H1 (cell line): ENCODE results near the gene URGCP. TPM values are rescaled to one million over a fixed set of nuclear protein-coding genes. Genes with fewer than 3 reads are reported as not detected.

Source experiments
- CTCF ChIA-PET: fragments of 300-600 bp; sonication (Branson Sonifier 250); formaldehyde crosslinking; loops from one replicate; lab custom pipeline; 2021; ENCODE audit not compliant: partially characterized antibody; lab: Charles Lee
- POLR2A ChIA-PET: fragments of 300-600 bp; sonication (Branson Sonifier 250); formaldehyde crosslinking; loops from one replicate; lab custom pipeline; 2021; ENCODE audit warnings: inconsistent platforms; ENCODE audit not compliant: partially characterized antibody; lab: Charles Lee
- DNase-seq, 2 experiments: peaks; one replicate each; pipeline versions ENCODE4 v3.0.0 to v3.0.0-alpha.2; 2010 to 2022; ENCODE audit warnings: low spot score in 2 of 2, low read depth in 1 of 2, mixed read lengths in 1 of 2
- FAIRE-seq: peaks from 2 replicates; lab custom pipeline; 2011; peaks lifted over from hg19 to GRCh38; lab: Jason Lieb, UNC
- H2AFZ ChIP-seq: 2 replicates; pipeline ENCODE4 v1.8.1; 2012; ENCODE audit warnings: low read length, inconsistent platforms
- H2AK5ac ChIP-seq: 2 replicates; pipeline ENCODE4 v1.6.1; 2013; ENCODE audit warnings: low read depth, low read length
- H2BK120ac ChIP-seq: replicated peaks from 2 replicates; pipeline ENCODE3; 2013; ENCODE audit warnings: low read depth, low read length, inconsistent platforms
- H2BK12ac ChIP-seq: 2 replicates; pipeline ENCODE4 v1.6.1; 2013; ENCODE audit warnings: low read depth, low read length
- H2BK15ac ChIP-seq: 2 replicates; pipeline ENCODE4 v1.6.1; 2013; ENCODE audit warnings: low read length
- H2BK20ac ChIP-seq: 2 replicates; pipeline ENCODE4 v1.6.1; 2013; ENCODE audit warnings: low read length
- H2BK5ac ChIP-seq: 2 replicates; pipeline ENCODE4 v1.6.1; 2013; ENCODE audit warnings: low read depth, low read length
- H3K14ac ChIP-seq: 2 replicates; pipeline ENCODE4 v1.6.1; 2013; ENCODE audit warnings: inconsistent platforms; ENCODE audit not compliant: insufficient read length
- H3K18ac ChIP-seq: 2 replicates; pipeline ENCODE4 v1.6.1; 2013; ENCODE audit warnings: low read length; ENCODE audit errors: extremely low read depth
- H3K23ac ChIP-seq: 2 replicates; pipeline ENCODE4 v1.6.1; 2013; ENCODE audit warnings: inconsistent platforms; ENCODE audit not compliant: insufficient read length
- H3K23me2 ChIP-seq: 2 replicates; pipeline ENCODE4 v1.6.1; 2013; ENCODE audit warnings: low read depth, low read length
- H3K27ac ChIP-seq: 2 replicates; pipeline ENCODE4 v1.6.1; 2011; ENCODE audit warnings: low read depth, low read length, inconsistent platforms
- H3K27me3 ChIP-seq, 4 experiments: replicated peaks in 1 of 4; 1 replicate in 1 of 4; 2 replicates in 3 of 4; pipeline versions ENCODE4 v1.6.1 to v1.8.1; 2011 to 2013; ENCODE audit warnings: low read length in 3 of 4, mild to moderate bottlenecking in 3 of 4, inconsistent platforms in 2 of 4, mixed read lengths in 2 of 4, moderate library complexity in 1 of 4; ENCODE audit not compliant: control insufficient read depth in 3 of 4, insufficient read depth in 3 of 4; ENCODE audit errors: extremely low read depth in 1 of 4
- H3K36me3 ChIP-seq, 4 experiments: 2 replicates each; pipeline versions ENCODE4 v1.6.1 to v1.8.1; 2011 to 2013; ENCODE audit warnings: mild to moderate bottlenecking in 4 of 4, low read length in 3 of 4, moderate library complexity in 2 of 4, control low read depth in 1 of 4, inconsistent platforms in 1 of 4; ENCODE audit not compliant: insufficient read depth in 4 of 4, control insufficient read depth in 2 of 4
- H3K4ac ChIP-seq: replicated peaks from 2 replicates; pipeline ENCODE3; 2013; ENCODE audit warnings: low read length, low read depth, mixed read lengths, inconsistent platforms; ENCODE audit not compliant: insufficient read length
- H3K4me1 ChIP-seq, 4 experiments: replicated peaks in 1 of 4; 1 replicate in 1 of 4; 2 replicates in 3 of 4; pipeline versions ENCODE4 v1.6.1 to v1.8.1; 2011 to 2013; ENCODE audit warnings: low read length in 3 of 4, inconsistent platforms in 2 of 4, mixed read lengths in 1 of 4; ENCODE audit not compliant: insufficient read depth in 4 of 4, control insufficient read depth in 3 of 4
- H3K4me2 ChIP-seq, 2 experiments: 2 replicates each; pipeline versions ENCODE4 v1.6.1 to v1.8.1; 2011 to 2013; ENCODE audit warnings: low read depth in 2 of 2, low read length in 2 of 2, control low read depth in 1 of 2, inconsistent platforms in 1 of 2, mild to moderate bottlenecking in 1 of 2; ENCODE audit not compliant: insufficient read depth in 1 of 2
- H3K4me3 ChIP-seq, 4 experiments: fragments of 200-600, 300-600 bp in 1 of 4; sonication (generic), shearing (Covaris generic), sonication (Bioruptor Twin) in 1 of 4; 2 replicates each; pipeline versions ENCODE4 v1.5.1 to v1.8.1; 2011 to 2016; ENCODE audit warnings: low read length in 4 of 4, low read depth in 3 of 4, control low read depth in 2 of 4, inconsistent platforms in 2 of 4, mild to moderate bottlenecking in 2 of 4, mixed read lengths in 1 of 4, moderate library complexity in 1 of 4; ENCODE audit not compliant: insufficient read depth in 2 of 4; ENCODE audit errors: extremely low read depth in 1 of 4
- H3K56ac ChIP-seq: replicated peaks from 2 replicates; pipeline ENCODE3; 2013; ENCODE audit warnings: low read depth, mild to moderate bottlenecking, mixed read lengths, low read length, inconsistent platforms; ENCODE audit not compliant: insufficient read length
- H3K79me1 ChIP-seq: 2 replicates; pipeline ENCODE4 v1.6.1; 2013; ENCODE audit warnings: low read depth, low read length, control low read depth
- H3K79me2 ChIP-seq, 2 experiments: 2 replicates each; pipeline versions ENCODE4 v1.6.1 to v1.8.1; 2012 to 2013; ENCODE audit warnings: low read length in 2 of 2, mild to moderate bottlenecking in 2 of 2, inconsistent platforms in 1 of 2; ENCODE audit not compliant: insufficient read depth in 2 of 2, control insufficient read depth in 1 of 2
- H3K9ac ChIP-seq, 4 experiments: replicated peaks in 1 of 4; 1 replicate in 1 of 4; 2 replicates in 3 of 4; pipeline versions ENCODE4 v1.6.1 to v1.8.1; 2011 to 2013; ENCODE audit warnings: low read depth in 3 of 4, low read length in 3 of 4, control low read depth in 2 of 4, mild to moderate bottlenecking in 2 of 4, moderate library complexity in 2 of 4, inconsistent platforms in 1 of 4; ENCODE audit errors: extremely low read depth in 1 of 4
- H3K9me3 ChIP-seq, 2 experiments: 2 replicates each; pipeline versions ENCODE4 v1.6.1 to v1.8.1; 2012 to 2013; ENCODE audit warnings: mild to moderate bottlenecking in 2 of 2, moderate library complexity in 2 of 2, control low read depth in 1 of 2, inconsistent platforms in 1 of 2, low read depth in 1 of 2, low read length in 1 of 2, mixed read lengths in 1 of 2; ENCODE audit not compliant: insufficient read depth in 2 of 2
- H4K20me1 ChIP-seq, 2 experiments: replicated peaks in 1 of 2; 2 replicates each; pipeline versions ENCODE3 to v1.8.1; 2011 to 2013; ENCODE audit warnings: inconsistent platforms in 2 of 2, low read length in 2 of 2, mild to moderate bottlenecking in 1 of 2; ENCODE audit not compliant: insufficient read depth in 2 of 2, control insufficient read depth in 1 of 2
- H4K5ac ChIP-seq: 2 replicates; pipeline ENCODE4 v1.6.1; 2013; ENCODE audit warnings: low read length, low read depth, mixed read lengths, inconsistent platforms; ENCODE audit not compliant: insufficient read length
- H4K8ac ChIP-seq: 2 replicates; pipeline ENCODE4 v1.8.0; 2013; ENCODE audit warnings: mild to moderate bottlenecking, moderate library complexity, low read length, inconsistent platforms; ENCODE audit not compliant: insufficient read depth; ENCODE audit errors: extremely low read depth
- H4K91ac ChIP-seq: replicated peaks from 2 replicates; pipeline ENCODE3; 2013; ENCODE audit warnings: low read length, mixed read lengths, inconsistent platforms; ENCODE audit not compliant: insufficient read length
- POLR2AphosphoS5 ChIP-seq: IDR thresholded peaks from 2 replicates; pipeline ENCODE4 v1.6.1; 2011; ENCODE audit warnings: low read depth, low read length
- POU5F1 ChIP-seq: IDR thresholded peaks from 2 replicates; pipeline ENCODE4 v1.6.1; 2011; ENCODE audit warnings: low read depth, mild to moderate bottlenecking, low read length, moderate library complexity
- SAP30 ChIP-seq: fragments of 300-600 bp; sonication (generic); IDR thresholded peaks from 2 replicates; pipeline ENCODE4 v1.7.1; 2012; ENCODE audit warnings: low read length, moderate library complexity, mild to moderate bottlenecking, inconsistent platforms; ENCODE audit not compliant: insufficient read depth, insufficient replicate concordance
- WGBS, 2 experiments: shearing (Covaris generic) in 1 of 2; methylation state at CpG; one replicate each; pipeline versions ENCODE4 v1.1.6 to v1.1.7; 2013 to 2015; ENCODE audit warnings: low lambda C conversion rate in 2 of 2, mixed read lengths in 2 of 2, inconsistent platforms in 1 of 2, low coverage in 1 of 2, missing lambda C conversion rate in 1 of 2; ENCODE audit not compliant: insufficient replicate concordance in 2 of 2, insufficient coverage in 1 of 2, insufficient read length in 1 of 2; ENCODE audit errors: extremely low coverage in 1 of 2, missing lambda C conversion rate in 1 of 2; 5-methylcytosine and 5-hydroxymethylcytosine counted together
- polyA plus RNA-seq, 7 experiments: library from polyadenylated mRNA; depleted of rRNA in 3 of 7; stranded (reverse) in 5 of 7; unstranded in 2 of 7; fragments of >200 nt in 5 of 7; fragments of 200-250 nt in 2 of 7; gene quantifications; 1 replicate in 5 of 7; 2 replicates in 1 of 7; 4 replicates in 1 of 7; pipeline versions ENCODE4 v1.2.1 to v1.2.3, GENCODE V29; 2011 to 2013; ENCODE audit warnings: missing spikeins in 2 of 7, mixed read lengths in 2 of 7
- total RNA-seq: library from RNA; stranded (reverse); fragmentation: NEBNext Ultra II Directional; extraction: Animal tissue kit (Norgen Biotek cat#: 25700); gene quantifications from 2 replicates; pipeline ENCODE4 v1.2.1, GENCODE V29; 2021

Gene URGCP
- total and polyA plus RNA-seq, 2 of the 8 experiments (the other 6 are each of a cell fraction or from before 2014, with no cell fraction given): 9.0 to 18.7 TPM

DNA sequence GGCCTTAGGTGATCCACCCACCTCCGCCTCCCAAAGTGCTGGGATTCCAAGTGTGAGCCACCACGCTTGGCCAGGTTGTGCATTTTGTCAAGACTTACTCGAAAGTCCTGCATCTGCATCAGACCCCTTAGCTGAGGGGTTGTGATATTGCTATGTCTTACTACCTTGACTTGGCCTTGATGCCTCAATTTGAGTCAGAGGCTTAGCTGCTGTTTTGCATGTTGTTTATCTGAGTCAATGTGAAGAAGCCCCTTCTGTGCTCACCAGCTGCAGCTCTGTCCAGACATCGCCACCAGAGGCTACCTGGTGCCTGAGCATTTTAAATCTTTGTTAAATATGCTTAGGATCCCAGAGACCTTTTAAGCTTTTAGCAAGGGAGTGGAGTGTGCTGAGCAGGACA lies 37.9 kb upstream of the URGCP start:
- Histone ChIP-seq H3K23me2 (no peaks in the 10 kb centered on the region), H3K56ac (no peak overlapping the region), H3K79me1 (no peaks in the 10 kb centered on the region), H2AFZ (no peak overlapping the region), H4K91ac (no peak overlapping the region), H3K4me1 (peaks cover 0 to 2% (median 0%) of the 10 kb centered on the region in 4 experiments; a peak in 1 of 7 replicates), H2BK5ac (no peak overlapping the region), H3K4ac (no peak overlapping the region), H4K8ac (no peak overlapping the region), H3K27ac (no peak overlapping the region), H3K79me2 (no peaks in the 10 kb centered on the region), H3K27me3 (no peaks in the 10 kb centered on the region; a peak in 1 of 7 replicates), H2BK120ac (no peak overlapping the region), H2BK12ac (no peak overlapping the region), H3K36me3 (no peaks in the 10 kb centered on the region), H2AK5ac (no peak overlapping the region), H3K9ac (no peak overlapping the region), H2BK15ac (no peak overlapping the region), H3K4me3 (no peak overlapping the region), H4K20me1 (no peaks in the 10 kb centered on the region), H3K23ac (no peak overlapping the region), H3K18ac (no peak overlapping the region), H2BK20ac (no peak overlapping the region), H3K14ac (no peak overlapping the region), H3K9me3 (no peaks in the 10 kb centered on the region), H4K5ac (no peak overlapping the region), H3K4me2 (no peak overlapping the region)
- POLR2A ChIA-PET: interaction anchor here (0.6 to 0.8 kb wide), 2 partner anchors 21 to 67 kb away, joined by 3 read pairs; no protein-coding TSS in a partner anchor
- FAIRE-seq: no peak
- DNase-seq: no peak
- 88% methylated on average over 4 of the region's 4 CpGs; no CpG with 5 or more reads in 1 of the 2 experiments for WGBS, 2 experiments
- CTCF ChIA-PET: interaction anchor here (0.7 to 4.4 kb wide), 6 partner anchors 10 to 106 kb away, joined by 3 to 28 read pairs (median 6); no protein-coding TSS in a partner anchor
- TF ChIP-seq POLR2AphosphoS5: no peak
- TF ChIP-seq SAP30: no peak
- TF ChIP-seq POU5F1: no peak
